Keratinocyte (primary cell): ENCODE results near the gene PSG3.

Experiments
- CTCF ChIP-seq, 3 experiments: IDR thresholded peaks in 1 of 3; conservative IDR thresholded peaks in 1 of 3; optimal IDR thresholded peaks in 1 of 3; 2 replicates in 2 of 3; 3 replicates in 1 of 3; pipeline versions ENCODE3 to v1.5.1; 2011; ENCODE audit warnings: low read length in 3 of 3, mild to moderate bottlenecking in 3 of 3, moderate library complexity in 2 of 3, control low read depth in 1 of 3, inconsistent platforms in 1 of 3; ENCODE audit not compliant: insufficient read depth in 2 of 3; ENCODE audit errors: extremely low read depth in 1 of 3
- EZH2 ChIP-seq: IDR thresholded peaks from one replicate; pipeline ENCODE4 v1.6.1; 2012; ENCODE audit warnings: inconsistent platforms, mild to moderate bottlenecking, low read length, moderate library complexity

GRCh38 chr19:42695811-42696503 is 44.3 kb downstream of the PSG3 start:
- TF ChIP-seq CTCF (optimal IDR thresholded peaks at IDR 0.05 in 1 of 3, IDR thresholded peaks at IDR 0.05 in 1 of 3, conservative IDR thresholded peaks at IDR 0.05 in 1 of 3; ENCODE audit: extremely low read depth in 1 of 3, insufficient read depth in 2 of 3, low read length in 3 of 3) (no peak), EZH2 (no peak)
